Liver (tissue), 3 donors: ENCODE measurements around the gene ITPA.

Source experiments
- EGR1 ChIP-seq, 2 donors: IDR thresholded peaks; 2 replicates each; pipeline ENCODE4 v1.6.1; 2016 to 2018; ENCODE audit warnings: antibody characterized with exemption in 2 of 2, low read depth in 2 of 2
- FOXA1 ChIP-seq: IDR thresholded peaks from 2 replicates; pipeline ENCODE4 v1.6.1; 2016; ENCODE audit warnings: antibody characterized with exemption
- GABPA ChIP-seq, 2 donors: IDR thresholded peaks in 1 of 2; conservative IDR thresholded peaks in 1 of 2; 2 replicates each; pipeline ENCODE4 v1.6.1; 2016; ENCODE audit warnings: antibody characterized with exemption in 2 of 2, mild to moderate bottlenecking in 1 of 2, moderate library complexity in 1 of 2
- JUND ChIP-seq, 2 donors: IDR thresholded peaks; 2 replicates each; pipeline ENCODE4 v1.6.1; 2016; ENCODE audit warnings: antibody characterized with exemption in 2 of 2
- RAD21 ChIP-seq, 2 donors: IDR thresholded peaks; 2 replicates each; pipeline ENCODE4 v1.6.1; 2016; ENCODE audit warnings: antibody characterized with exemption in 2 of 2, mild to moderate bottlenecking in 2 of 2
- RXRA ChIP-seq, 2 donors: IDR thresholded peaks; 2 replicates each; pipeline ENCODE4 v1.6.1; 2017 to 2018; ENCODE audit warnings: antibody characterized with exemption in 2 of 2, mild to moderate bottlenecking in 1 of 2
- SP1 ChIP-seq: IDR thresholded peaks from 2 replicates; pipeline ENCODE4 v1.6.1; 2018; ENCODE audit warnings: antibody characterized with exemption, mild to moderate bottlenecking
- TAF1 ChIP-seq: conservative IDR thresholded peaks from 2 replicates; pipeline ENCODE4 v1.6.1; 2016; ENCODE audit warnings: antibody characterized with exemption, mild to moderate bottlenecking
- YY1 ChIP-seq: IDR thresholded peaks from 2 replicates; pipeline ENCODE4 v1.6.1; 2016; ENCODE audit warnings: antibody characterized with exemption, mild to moderate bottlenecking
- TF ChIP-seq, protein P1 (sequence below): fragments of 150-350 bp; IDR thresholded peaks from 2 replicates; pipeline ENCODE4 v1.5.1; 2017; ENCODE audit warnings: improper control_type of control experiment, low read depth, low read length; ENCODE audit not compliant: missing input control
- TF ChIP-seq, protein P2 (sequence below): IDR thresholded peaks from 2 replicates; pipeline ENCODE4 v1.6.1; 2016; ENCODE audit warnings: antibody characterized with exemption, mild to moderate bottlenecking
- TF ChIP-seq, protein P3 (sequence below): IDR thresholded peaks from 2 replicates; pipeline ENCODE4 v1.6.1; 2016; ENCODE audit warnings: antibody characterized with exemption
- TF ChIP-seq, protein P4 (sequence below): IDR thresholded peaks from 2 replicates; pipeline ENCODE4 v1.6.1; 2016; ENCODE audit warnings: antibody characterized with exemption
- donor health status: healthy.
- donor health status: healthy.

- TF ChIP-seq, protein P1, sequence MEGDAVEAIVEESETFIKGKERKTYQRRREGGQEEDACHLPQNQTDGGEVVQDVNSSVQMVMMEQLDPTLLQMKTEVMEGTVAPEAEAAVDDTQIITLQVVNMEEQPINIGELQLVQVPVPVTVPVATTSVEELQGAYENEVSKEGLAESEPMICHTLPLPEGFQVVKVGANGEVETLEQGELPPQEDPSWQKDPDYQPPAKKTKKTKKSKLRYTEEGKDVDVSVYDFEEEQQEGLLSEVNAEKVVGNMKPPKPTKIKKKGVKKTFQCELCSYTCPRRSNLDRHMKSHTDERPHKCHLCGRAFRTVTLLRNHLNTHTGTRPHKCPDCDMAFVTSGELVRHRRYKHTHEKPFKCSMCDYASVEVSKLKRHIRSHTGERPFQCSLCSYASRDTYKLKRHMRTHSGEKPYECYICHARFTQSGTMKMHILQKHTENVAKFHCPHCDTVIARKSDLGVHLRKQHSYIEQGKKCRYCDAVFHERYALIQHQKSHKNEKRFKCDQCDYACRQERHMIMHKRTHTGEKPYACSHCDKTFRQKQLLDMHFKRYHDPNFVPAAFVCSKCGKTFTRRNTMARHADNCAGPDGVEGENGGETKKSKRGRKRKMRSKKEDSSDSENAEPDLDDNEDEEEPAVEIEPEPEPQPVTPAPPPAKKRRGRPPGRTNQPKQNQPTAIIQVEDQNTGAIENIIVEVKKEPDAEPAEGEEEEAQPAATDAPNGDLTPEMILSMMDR, result no peak
- TF ChIP-seq, protein P2, sequence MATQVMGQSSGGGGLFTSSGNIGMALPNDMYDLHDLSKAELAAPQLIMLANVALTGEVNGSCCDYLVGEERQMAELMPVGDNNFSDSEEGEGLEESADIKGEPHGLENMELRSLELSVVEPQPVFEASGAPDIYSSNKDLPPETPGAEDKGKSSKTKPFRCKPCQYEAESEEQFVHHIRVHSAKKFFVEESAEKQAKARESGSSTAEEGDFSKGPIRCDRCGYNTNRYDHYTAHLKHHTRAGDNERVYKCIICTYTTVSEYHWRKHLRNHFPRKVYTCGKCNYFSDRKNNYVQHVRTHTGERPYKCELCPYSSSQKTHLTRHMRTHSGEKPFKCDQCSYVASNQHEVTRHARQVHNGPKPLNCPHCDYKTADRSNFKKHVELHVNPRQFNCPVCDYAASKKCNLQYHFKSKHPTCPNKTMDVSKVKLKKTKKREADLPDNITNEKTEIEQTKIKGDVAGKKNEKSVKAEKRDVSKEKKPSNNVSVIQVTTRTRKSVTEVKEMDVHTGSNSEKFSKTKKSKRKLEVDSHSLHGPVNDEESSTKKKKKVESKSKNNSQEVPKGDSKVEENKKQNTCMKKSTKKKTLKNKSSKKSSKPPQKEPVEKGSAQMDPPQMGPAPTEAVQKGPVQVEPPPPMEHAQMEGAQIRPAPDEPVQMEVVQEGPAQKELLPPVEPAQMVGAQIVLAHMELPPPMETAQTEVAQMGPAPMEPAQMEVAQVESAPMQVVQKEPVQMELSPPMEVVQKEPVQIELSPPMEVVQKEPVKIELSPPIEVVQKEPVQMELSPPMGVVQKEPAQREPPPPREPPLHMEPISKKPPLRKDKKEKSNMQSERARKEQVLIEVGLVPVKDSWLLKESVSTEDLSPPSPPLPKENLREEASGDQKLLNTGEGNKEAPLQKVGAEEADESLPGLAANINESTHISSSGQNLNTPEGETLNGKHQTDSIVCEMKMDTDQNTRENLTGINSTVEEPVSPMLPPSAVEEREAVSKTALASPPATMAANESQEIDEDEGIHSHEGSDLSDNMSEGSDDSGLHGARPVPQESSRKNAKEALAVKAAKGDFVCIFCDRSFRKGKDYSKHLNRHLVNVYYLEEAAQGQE, result no peak
- TF ChIP-seq GABPA (IDR thresholded peaks at IDR 0.05 in 1 of 2, conservative IDR thresholded peaks at IDR 0.05 in 1 of 2), result no peak
- TF ChIP-seq RXRA (IDR thresholded peaks at IDR 0.05), result no peak
- TF ChIP-seq, protein P3, sequence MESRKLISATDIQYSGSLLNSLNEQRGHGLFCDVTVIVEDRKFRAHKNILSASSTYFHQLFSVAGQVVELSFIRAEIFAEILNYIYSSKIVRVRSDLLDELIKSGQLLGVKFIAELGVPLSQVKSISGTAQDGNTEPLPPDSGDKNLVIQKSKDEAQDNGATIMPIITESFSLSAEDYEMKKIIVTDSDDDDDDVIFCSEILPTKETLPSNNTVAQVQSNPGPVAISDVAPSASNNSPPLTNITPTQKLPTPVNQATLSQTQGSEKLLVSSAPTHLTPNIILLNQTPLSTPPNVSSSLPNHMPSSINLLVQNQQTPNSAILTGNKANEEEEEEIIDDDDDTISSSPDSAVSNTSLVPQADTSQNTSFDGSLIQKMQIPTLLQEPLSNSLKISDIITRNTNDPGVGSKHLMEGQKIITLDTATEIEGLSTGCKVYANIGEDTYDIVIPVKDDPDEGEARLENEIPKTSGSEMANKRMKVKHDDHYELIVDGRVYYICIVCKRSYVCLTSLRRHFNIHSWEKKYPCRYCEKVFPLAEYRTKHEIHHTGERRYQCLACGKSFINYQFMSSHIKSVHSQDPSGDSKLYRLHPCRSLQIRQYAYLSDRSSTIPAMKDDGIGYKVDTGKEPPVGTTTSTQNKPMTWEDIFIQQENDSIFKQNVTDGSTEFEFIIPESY, result no peak
- TF ChIP-seq RAD21 (IDR thresholded peaks at IDR 0.05), result no peak
- TF ChIP-seq, protein P4, sequence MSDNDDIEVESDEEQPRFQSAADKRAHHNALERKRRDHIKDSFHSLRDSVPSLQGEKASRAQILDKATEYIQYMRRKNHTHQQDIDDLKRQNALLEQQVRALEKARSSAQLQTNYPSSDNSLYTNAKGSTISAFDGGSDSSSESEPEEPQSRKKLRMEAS, result no peak
- no peak for TF ChIP-seq YY1
- no peak for TF ChIP-seq TAF1
- TF ChIP-seq FOXA1, result no peak
- TF ChIP-seq SP1, result no peak
- TF ChIP-seq EGR1 (IDR thresholded peaks at IDR 0.05; ENCODE audit: low read depth in 2 of 2), result no peak
- no peak for TF ChIP-seq JUND (IDR thresholded peaks at IDR 0.05)
Observed at GRCh38 chr20:3199976-3200755, 9.1 kb upstream of the ITPA start.
